NCI-H187 (cell line): ENCODE results near the gene IQGAP2.

Experiments used
- DNase-seq, 2 experiments: peaks; one replicate each; lab custom pipeline; 2025; lab: John Stamatoyannopoulos, UW

Gene IQGAP2

DNA sequence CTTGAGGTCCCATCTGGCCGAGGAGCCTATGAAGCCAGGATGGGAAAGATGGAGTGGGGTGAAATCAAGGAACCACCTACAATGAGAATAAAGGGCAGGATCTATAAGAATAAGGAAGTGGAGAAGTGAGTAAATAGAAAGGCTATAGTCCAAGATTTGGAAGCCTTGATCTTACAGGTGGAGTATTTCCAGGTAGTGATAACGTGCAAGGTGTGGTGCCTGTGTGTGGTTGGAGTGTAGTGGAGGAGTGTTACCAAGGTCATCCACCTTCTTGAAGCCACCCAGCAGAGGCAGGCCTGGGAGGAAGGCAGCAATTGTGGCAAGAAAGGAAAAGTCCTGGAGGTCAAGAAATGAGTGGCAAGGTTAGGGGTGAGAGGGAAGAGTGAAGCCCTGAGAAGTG is 72.9 kb downstream of the IQGAP2 start:
- no peak for DNase-seq

DNA sequence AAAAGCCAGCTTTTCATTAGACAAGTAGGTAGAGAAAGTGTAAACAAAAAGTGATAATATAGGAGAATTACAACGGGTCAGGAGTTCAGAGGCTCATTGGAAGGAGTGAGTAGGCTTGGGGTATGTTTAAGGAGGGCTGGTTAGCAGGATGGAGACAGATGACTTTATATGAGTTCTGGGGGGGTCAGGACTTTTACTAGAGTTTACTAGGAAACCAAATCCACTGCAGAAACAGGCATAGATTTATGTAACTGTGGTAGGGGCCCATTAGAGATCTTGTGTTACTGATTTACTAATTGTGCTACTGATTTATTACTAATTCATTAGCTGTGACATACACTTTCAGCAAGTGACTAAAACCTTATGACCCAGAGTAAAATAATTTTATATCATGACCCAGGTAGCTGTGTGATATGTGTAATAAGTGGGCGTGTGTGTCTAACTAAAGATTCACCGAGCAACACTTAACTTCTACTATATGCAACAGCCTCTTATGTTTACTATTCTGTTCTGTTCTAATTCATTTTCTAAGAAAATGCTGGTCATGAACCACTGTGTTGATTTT is 73.5 kb downstream of the IQGAP2 start:
- no peak for DNase-seq

GRCh38 chr5:76477061-76477460 is 74.0 kb downstream of the IQGAP2 start:
- no peak for DNase-seq

- no peak for DNase-seq
Observed at GRCh38 chr5:76477571-76477970, 74.5 kb downstream of the IQGAP2 start.

DNA sequence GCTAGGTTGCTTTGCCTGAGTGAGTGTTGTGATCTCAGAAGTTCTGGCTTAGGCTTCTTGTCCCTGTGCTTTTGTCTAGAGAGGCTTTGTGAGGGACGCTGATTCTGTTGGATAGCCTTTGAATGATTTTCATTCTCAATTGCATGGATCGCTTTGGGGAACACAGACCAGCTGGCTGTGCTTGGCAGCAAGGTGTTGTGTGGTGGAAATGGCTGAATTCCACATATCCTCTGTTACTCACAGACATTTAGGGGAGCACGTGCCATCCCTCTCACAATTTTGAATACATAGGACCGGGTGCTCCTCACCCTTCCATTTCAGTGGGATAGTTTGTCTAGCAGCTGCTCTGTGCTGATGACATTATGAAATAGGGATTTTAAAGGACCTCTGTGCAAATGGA is 76.2 kb downstream of the IQGAP2 start:
- no peak for DNase-seq

GRCh38 chr5:76479973-76480667 is 77.0 kb downstream of the IQGAP2 start:
- DNase-seq: no peak

DNA sequence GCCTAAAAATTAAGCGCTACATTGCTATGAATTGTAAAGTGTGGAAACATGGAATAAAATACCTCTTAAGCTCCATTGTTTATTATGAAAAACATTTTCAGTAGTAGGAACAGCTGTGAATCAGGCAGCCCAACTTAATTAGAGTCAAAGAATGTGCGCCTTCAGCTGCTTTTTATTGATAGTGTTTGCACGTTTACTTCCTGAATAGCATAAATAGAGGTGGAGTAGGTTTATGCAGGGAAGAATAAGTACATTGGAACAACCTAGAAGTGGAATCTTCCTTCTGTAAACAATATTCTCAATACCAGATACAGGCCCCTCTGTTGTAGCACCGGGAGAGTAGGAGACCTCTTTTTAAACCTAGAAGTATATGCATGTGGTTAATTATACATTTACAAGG is 79.9 kb downstream of the IQGAP2 start:
- no peak for DNase-seq

DNA sequence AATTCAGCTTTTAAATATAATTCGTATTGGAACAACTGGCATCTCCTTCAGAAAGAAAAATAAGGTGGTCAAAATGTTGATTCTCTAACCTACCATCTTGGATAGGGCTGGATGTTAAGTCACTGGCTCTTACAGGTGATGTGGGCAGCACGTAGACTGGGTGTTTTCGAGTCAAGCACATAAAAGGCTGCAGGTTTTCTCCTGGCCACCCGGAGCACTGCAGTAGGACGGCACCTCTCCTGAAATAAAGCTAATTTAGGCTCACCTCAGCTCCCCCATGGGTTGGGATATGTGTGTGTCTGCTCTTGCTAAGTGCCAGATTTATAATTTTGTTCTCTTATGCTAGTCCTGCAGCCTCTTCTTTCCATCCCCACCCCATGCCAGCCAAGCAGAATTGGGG is 80.3 kb downstream of the IQGAP2 start:
- no peak for DNase-seq

DNA sequence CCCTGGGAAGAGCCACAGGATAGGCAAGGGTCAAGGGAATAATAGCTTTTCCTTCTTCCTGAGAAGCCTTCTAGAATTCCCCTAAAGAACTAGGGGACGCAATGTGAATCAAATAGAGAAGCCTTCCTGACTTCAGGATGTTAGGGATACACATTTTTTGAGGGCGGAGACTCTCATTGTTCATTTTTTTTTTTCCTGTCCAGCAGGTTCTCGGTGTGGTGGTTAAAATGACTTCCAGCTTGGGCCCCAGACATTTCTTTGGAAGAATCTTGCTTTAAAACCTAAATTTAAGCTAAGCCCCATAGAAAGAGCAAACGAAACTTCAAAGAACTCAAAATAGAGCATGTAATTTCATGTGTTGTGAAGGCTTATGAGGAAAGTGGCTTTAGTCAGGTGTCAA is 80.8 kb downstream of the IQGAP2 start:
- no peak for DNase-seq

GRCh38 chr5:76485511-76485910 is 82.4 kb downstream of the IQGAP2 start:
- no peak for DNase-seq

DNA sequence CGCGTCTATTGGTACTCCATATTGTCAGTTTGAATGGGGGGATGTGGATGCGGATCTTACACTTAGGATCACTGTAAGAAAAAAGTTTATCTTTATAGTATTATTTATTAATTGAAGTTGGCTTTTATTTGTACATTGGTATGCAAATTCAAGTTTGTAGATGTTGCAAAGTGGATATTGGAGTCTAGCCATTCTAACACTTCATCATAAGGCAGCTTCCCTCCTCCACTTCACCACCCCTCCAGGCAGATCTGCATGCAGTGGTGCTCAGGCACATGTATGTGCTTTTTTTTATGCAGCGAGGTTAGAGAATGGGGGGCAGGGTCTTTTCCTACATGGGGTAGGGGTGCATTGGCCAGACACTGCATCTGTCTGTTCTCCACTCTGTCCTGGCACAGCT is 84.3 kb downstream of the IQGAP2 start:
- no peak for DNase-seq

DNA sequence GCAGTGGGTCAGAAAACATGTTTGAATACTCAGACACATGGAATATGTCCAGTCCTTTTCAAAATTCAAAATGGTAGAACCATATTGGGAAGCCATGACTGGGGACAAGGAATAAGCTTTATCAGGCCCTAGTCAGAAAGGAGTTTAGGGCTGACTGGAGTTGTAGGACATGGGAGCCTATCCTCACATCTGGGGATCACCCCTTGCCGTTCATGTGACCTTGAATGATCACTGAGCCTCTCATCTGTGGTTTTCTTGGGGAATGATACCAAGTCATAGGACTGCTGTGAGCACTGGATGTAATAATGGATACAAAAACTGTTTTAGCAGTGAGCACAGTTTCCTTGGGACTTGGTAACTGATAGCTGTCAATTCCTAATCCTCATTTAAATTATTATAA is 84.7 kb downstream of the IQGAP2 start:
- DNase-seq: no peak

DNA sequence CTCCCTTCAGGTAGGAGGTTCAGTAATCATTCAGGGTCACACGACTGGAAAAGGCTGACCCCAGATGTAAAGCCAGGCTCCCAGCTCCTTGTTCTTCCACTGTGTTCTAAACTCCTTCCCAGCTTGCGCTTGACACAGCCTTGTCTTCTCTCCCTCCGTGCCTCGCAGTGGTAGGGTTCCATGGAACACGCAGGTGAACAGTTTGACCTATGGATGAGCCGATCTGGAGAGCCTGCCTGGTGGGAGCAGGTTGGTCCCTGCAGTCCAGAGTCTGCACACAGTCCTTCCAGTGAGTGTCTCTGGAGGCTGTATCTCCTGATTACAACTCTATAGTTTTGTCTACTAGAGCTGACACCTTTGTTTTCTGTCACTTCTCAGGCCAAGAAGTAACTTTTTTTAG is 85.9 kb downstream of the IQGAP2 start:
- no peak for DNase-seq

DNA sequence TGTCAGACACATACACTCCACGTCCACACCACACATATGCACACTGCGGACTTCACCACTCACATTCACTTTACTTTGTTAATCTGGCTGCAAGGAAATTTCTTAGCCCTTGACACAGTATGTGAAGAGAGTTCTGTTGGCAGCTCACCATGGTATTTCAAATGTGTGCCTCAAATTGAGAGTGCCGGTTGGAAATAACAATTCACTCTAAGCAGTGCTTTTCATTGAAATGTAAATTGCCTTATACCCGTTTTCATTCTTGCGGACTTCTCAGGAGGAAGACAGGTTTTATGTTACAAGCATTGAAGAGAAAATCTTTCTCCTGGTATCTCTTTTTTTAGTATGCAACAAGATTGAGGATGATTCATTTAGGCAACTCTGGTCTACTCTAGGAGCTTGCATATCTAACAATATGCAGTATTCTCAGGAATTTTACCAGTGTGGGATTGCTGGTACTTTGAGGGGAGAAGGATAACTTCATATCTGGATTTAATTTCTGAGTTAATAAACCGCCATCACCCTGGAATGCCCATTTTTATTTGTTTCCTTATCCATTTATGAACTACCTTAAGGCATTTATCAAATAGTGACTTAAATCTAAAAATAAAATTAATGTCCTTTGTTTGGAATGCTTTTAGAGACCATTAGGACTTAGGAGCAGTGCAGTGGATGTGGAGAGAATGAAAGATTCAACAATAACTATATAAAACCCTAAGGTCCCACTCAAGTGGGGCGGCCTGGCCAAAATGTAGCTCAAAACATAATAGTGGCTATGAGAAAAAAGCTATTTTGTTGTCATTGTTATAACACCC is 87.0 kb downstream of the IQGAP2 start:
- no peak for DNase-seq

DNA sequence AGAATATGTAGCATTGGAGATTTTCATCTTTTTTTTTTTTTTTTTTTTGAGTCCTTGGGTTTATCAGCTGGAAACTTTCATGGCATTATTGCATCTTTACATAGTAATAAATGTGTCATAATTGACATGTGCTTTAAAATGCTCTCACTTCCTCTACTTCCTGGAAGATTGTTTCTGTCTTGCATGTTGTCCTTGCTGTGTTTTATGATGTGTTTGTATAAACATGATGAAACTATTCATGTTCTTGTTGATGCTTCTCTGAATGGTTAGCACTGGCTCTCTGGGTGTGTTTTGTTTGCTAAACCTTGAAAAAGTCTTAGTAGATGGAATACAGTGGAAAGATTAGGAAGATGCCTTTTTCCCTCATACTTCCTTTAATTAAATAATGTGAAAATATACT is 87.9 kb downstream of the IQGAP2 start:
- no peak for DNase-seq

- DNase-seq: no peak
Observed at GRCh38 chr5:76492819-76493189, 89.7 kb downstream of the IQGAP2 start.

DNA sequence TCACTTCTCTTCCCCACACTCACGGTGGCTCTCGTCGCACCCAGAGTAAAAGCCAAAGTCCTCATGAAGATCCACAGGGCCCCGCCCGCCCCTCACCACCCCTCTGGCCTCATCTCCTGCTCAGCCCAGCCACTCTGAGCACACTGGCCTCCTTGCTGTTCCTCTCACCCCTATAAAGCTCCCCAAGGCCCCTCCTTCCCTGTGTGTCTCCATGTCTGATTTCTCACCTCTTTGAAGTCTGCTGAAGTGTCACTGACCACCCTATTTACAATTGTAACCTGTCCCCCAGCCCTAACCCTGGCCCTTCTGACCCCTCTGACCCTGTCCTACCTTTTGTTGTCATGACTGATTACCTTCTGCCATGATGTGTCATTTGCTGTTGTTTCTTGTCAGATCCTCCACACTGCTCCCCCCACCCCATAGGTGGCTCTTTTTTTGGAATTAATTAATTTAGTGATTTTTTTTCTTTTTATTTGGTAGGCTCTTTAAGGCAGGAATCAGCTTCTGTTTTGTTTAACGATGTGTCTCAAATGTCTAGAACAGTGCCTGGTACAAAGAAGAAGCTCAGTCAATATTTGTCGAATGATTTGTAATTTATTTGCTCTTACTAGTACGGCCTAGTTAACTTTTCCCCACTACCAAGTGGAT is 90.2 kb downstream of the IQGAP2 start:
- no peak for DNase-seq

- DNase-seq: no peak
Observed at GRCh38 chr5:76494201-76494600, 91.1 kb downstream of the IQGAP2 start.

GRCh38 chr5:76495870-76496269 is 92.8 kb downstream of the IQGAP2 start:
- DNase-seq: peak in 1 of 2 experiments; percentile 21

- DNase-seq: no peak
Observed at GRCh38 chr5:76497065-76497460, 94.0 kb downstream of the IQGAP2 start.

GRCh38 chr5:76497986-76498717 is 95.1 kb downstream of the IQGAP2 start:
- DNase-seq: no peak

- no peak for DNase-seq
Observed at GRCh38 chr5:76499507-76500161, 96.5 kb downstream of the IQGAP2 start.
